H9 (cell line): ENCODE data around the gene ZKSCAN7. TPM values are rescaled to one million over a fixed set of nuclear protein-coding genes. Genes with fewer than 3 reads are reported as not detected.

Source experiments
- DNase-seq: peaks from one replicate; pipeline ENCODE4 v3.0.0-alpha.2; 2017
- H2AFZ ChIP-seq: one replicate; pipeline ENCODE4 v1.6.1; 2013; ENCODE audit warnings: mild to moderate bottlenecking, low read length, control low read depth, moderate library complexity
- H2AK5ac ChIP-seq: 2 replicates; pipeline ENCODE4 v1.6.1; 2013; ENCODE audit warnings: low read length, control low read depth, mixed read lengths; ENCODE audit not compliant: insufficient read length
- H2BK120ac ChIP-seq: one replicate; pipeline ENCODE4 v1.6.1; 2013; ENCODE audit warnings: low read depth, mild to moderate bottlenecking, low read length, control low read depth, inconsistent platforms; ENCODE audit not compliant: poor library complexity, severe bottlenecking
- H2BK12ac ChIP-seq: 2 replicates; pipeline ENCODE4 v1.6.1; 2013; ENCODE audit warnings: low read length, control low read depth, mixed read lengths, low read depth; ENCODE audit not compliant: insufficient read length
- H2BK15ac ChIP-seq: 2 replicates; pipeline ENCODE4 v1.6.1; 2013; ENCODE audit warnings: low read depth, low read length, control low read depth
- H2BK20ac ChIP-seq: one replicate; pipeline ENCODE4 v1.6.1; 2013; ENCODE audit warnings: low read depth, mild to moderate bottlenecking, low read length, control low read depth, inconsistent platforms; ENCODE audit not compliant: poor library complexity, severe bottlenecking
- H2BK5ac ChIP-seq: 2 replicates; pipeline ENCODE4 v1.6.1; 2013; ENCODE audit warnings: low read length, control low read depth, mixed read lengths; ENCODE audit not compliant: insufficient read length
- H3K14ac ChIP-seq: 2 replicates; pipeline ENCODE4 v1.6.1; 2013; ENCODE audit warnings: low read length, control low read depth; ENCODE audit not compliant: insufficient read depth
- H3K18ac ChIP-seq: 2 replicates; pipeline ENCODE4 v1.6.1; 2013; ENCODE audit warnings: low read depth, mild to moderate bottlenecking, mixed read lengths, low read length, control low read depth; ENCODE audit not compliant: insufficient read length
- H3K23ac ChIP-seq: 2 replicates; pipeline ENCODE4 v1.6.1; 2013; ENCODE audit warnings: low read length, control low read depth, mixed read lengths, low read depth; ENCODE audit not compliant: insufficient read length
- H3K23me2 ChIP-seq: 2 replicates; pipeline ENCODE4 v1.6.1; 2013; ENCODE audit warnings: low read depth, mild to moderate bottlenecking, mixed read lengths, low read length, control low read depth; ENCODE audit not compliant: insufficient read length, poor library complexity, severe bottlenecking
- H3K27ac ChIP-seq: 2 replicates; pipeline ENCODE4 v1.5.1; 2013; ENCODE audit warnings: low read length, control low read depth, mixed read lengths, low read depth; ENCODE audit not compliant: insufficient read length
- H3K27me3 ChIP-seq: 2 replicates; pipeline ENCODE4 v1.6.1; 2013; ENCODE audit warnings: low read length, control low read depth, inconsistent platforms; ENCODE audit not compliant: insufficient read depth
- H3K4ac ChIP-seq: 2 replicates; pipeline ENCODE4 v1.6.1; 2013; ENCODE audit warnings: low read depth, mild to moderate bottlenecking, control low read depth, inconsistent platforms, low read length, moderate library complexity
- H3K4me1 ChIP-seq: 2 replicates; pipeline ENCODE4 v1.6.1; 2013; ENCODE audit warnings: low read length, control low read depth, inconsistent platforms; ENCODE audit not compliant: insufficient read depth
- H3K4me2 ChIP-seq: 2 replicates; pipeline ENCODE4 v1.6.1; 2013; ENCODE audit warnings: low read length, control low read depth, mixed read lengths; ENCODE audit not compliant: insufficient read length, insufficient read depth
- H3K56ac ChIP-seq: 2 replicates; pipeline ENCODE4 v1.6.1; 2013; ENCODE audit warnings: low read depth, mild to moderate bottlenecking, mixed read lengths, low read length, control low read depth; ENCODE audit not compliant: insufficient read length
- H3K79me1 ChIP-seq: 2 replicates; pipeline ENCODE4 v1.6.1; 2013; ENCODE audit warnings: low read depth, mild to moderate bottlenecking, moderate library complexity, low read length, control low read depth, inconsistent platforms; ENCODE audit not compliant: insufficient read depth, poor library complexity, severe bottlenecking
- H3K79me2 ChIP-seq: 2 replicates; pipeline ENCODE4 v1.6.1; 2013; ENCODE audit warnings: low read length, control low read depth, inconsistent platforms; ENCODE audit not compliant: insufficient read depth
- H3K9ac ChIP-seq: 2 replicates; pipeline ENCODE4 v1.6.1; 2013; ENCODE audit warnings: low read length, control low read depth, mixed read lengths; ENCODE audit not compliant: insufficient read length; ENCODE audit errors: extremely low read depth
- H3K9me3 ChIP-seq: one replicate; pipeline ENCODE4 v1.6.1; 2013; ENCODE audit warnings: low read depth, low read length, inconsistent platforms; ENCODE audit not compliant: control insufficient read depth
- H3T11ph ChIP-seq: one replicate; pipeline ENCODE4 v1.6.1; 2013; ENCODE audit warnings: mild to moderate bottlenecking, low read length, control low read depth, inconsistent platforms
- H4K20me1 ChIP-seq: one replicate; pipeline ENCODE4 v1.6.1; 2013; ENCODE audit not compliant: control insufficient read depth, insufficient read length, insufficient read depth
- H4K5ac ChIP-seq: 2 replicates; pipeline ENCODE4 v1.6.1; 2013; ENCODE audit warnings: low read depth, mild to moderate bottlenecking, mixed read lengths, low read length, control low read depth; ENCODE audit not compliant: insufficient read length
- H4K8ac ChIP-seq: replicated peaks from 2 replicates; pipeline ENCODE4 v1.6.1; 2013; ENCODE audit warnings: low read length, control low read depth, mixed read lengths, low read depth; ENCODE audit not compliant: insufficient read length
- H4K91ac ChIP-seq: 2 replicates; pipeline ENCODE4 v1.6.1; 2013; ENCODE audit warnings: low read depth, mild to moderate bottlenecking, moderate library complexity, mixed read lengths, low read length, control low read depth; ENCODE audit not compliant: insufficient read length
- H3K27ac Mint-ChIP-seq, 3 experiments: 2 replicates in 2 of 3; 3 replicates in 1 of 3; pipeline ENCODE4 v1.8.0; 2020 to 2021; ENCODE audit warnings: mixed read lengths in 3 of 3, mild to moderate bottlenecking in 1 of 3, moderate library complexity in 1 of 3
- H3K27me3 Mint-ChIP-seq: 2 replicates; pipeline ENCODE4 v1.8.0; 2021; ENCODE audit warnings: low read depth, mild to moderate bottlenecking, moderate library complexity, mixed read lengths
- H3K36me3 Mint-ChIP-seq, 3 experiments: 2 replicates in 2 of 3; 3 replicates in 1 of 3; pipeline ENCODE4 v1.8.0; 2020 to 2021; ENCODE audit warnings: low read depth in 3 of 3, mixed read lengths in 3 of 3; ENCODE audit not compliant: insufficient read depth in 1 of 3
- H3K4me1 Mint-ChIP-seq, 2 experiments: 2 replicates each; pipeline ENCODE4 v1.8.0; 2020; ENCODE audit warnings: mixed read lengths in 2 of 2
- H3K4me3 Mint-ChIP-seq, 2 experiments: 2 replicates in 1 of 2; 3 replicates in 1 of 2; pipeline ENCODE4 v1.8.0; 2020 to 2021; ENCODE audit warnings: mild to moderate bottlenecking in 2 of 2, mixed read lengths in 2 of 2, moderate library complexity in 1 of 2
- H3K9me3 Mint-ChIP-seq, 2 experiments: 2 replicates in 1 of 2; 3 replicates in 1 of 2; pipeline ENCODE4 v1.8.0; 2020; ENCODE audit warnings: mild to moderate bottlenecking in 2 of 2, mixed read lengths in 2 of 2, moderate library complexity in 1 of 2
- CTCF ChIP-seq: fragments of 200-600 bp; sonication (generic); conservative IDR thresholded peaks from 3 replicates; pipeline ENCODE4 v1.8.0; 2021; ENCODE audit warnings: antibody characterized with exemption, mild to moderate bottlenecking
- WGBS: extraction: QIAGEN DNeasy Blood & Tissue Kit; methylation state at CpG from one replicate; pipeline ENCODE4 v1.1.7; 2013; ENCODE audit warnings: missing lambda C conversion rate, low lambda C conversion rate, mixed read lengths; ENCODE audit not compliant: insufficient read length; ENCODE audit errors: extremely low coverage; 5-methylcytosine and 5-hydroxymethylcytosine counted together
- total RNA-seq: library from RNA; stranded (reverse); gene quantifications from 2 replicates; pipeline ENCODE4 v1.2.1, GENCODE V29; 2021

Gene ZKSCAN7
- total RNA-seq, 1 experiment from 2014 or later = 8.7 TPM

- no peak overlapping the region for H4K8ac ChIP-seq
- no peak overlapping the region for H2AFZ ChIP-seq
- H3K27ac Mint-ChIP-seq = peak overlapping the region in 2 of 3 experiments; percentile 12 to 86; a peak in 1 of 7 replicates
- H3K4me1 ChIP-seq = no peaks in the 10 kb centered on the region
- H3K79me1 ChIP-seq = peaks cover 3% of the 10 kb centered on the region
- H2BK12ac ChIP-seq = no peak overlapping the region
- peaks cover 7% of the 10 kb centered on the region; the same call in 1 of the 2 replicates for H3K79me2 ChIP-seq
- no peaks in the 10 kb centered on the region for H4K20me1 ChIP-seq
- H2BK20ac ChIP-seq = no peak overlapping the region
- no peak overlapping the region for H3K9ac ChIP-seq
- no peaks in the 10 kb centered on the region for H3K27me3 ChIP-seq
- DNase-seq = no peak
- no peak overlapping the region for H3K4me3 Mint-ChIP-seq
- no peak overlapping the region for H2BK120ac ChIP-seq
- H3K4me1 Mint-ChIP-seq = peaks cover 23 to 30% of the 10 kb centered on the region in 2 experiments
- no peak overlapping the region for H3K23ac ChIP-seq
- no peak overlapping the region for H2BK15ac ChIP-seq
- H2AK5ac ChIP-seq = no peak overlapping the region
- peaks cover 14 to 45% (median 39%) of the 10 kb centered on the region in 3 experiments for H3K36me3 Mint-ChIP-seq
- H3K56ac ChIP-seq = no peak overlapping the region
- H3K9me3 ChIP-seq = no peaks in the 10 kb centered on the region
- no peak overlapping the region for H4K91ac ChIP-seq
- no CpG with 5 or more reads among the region's 3 CpGs for WGBS
- H4K5ac ChIP-seq = no peak overlapping the region
- no peaks in the 10 kb centered on the region for H3K23me2 ChIP-seq
- H3K4ac ChIP-seq = no peak overlapping the region
- no peak overlapping the region for H3K14ac ChIP-seq
- H3K4me2 ChIP-seq = no peak overlapping the region
- no peak overlapping the region for H3T11ph ChIP-seq
- H3K18ac ChIP-seq = no peak overlapping the region
- H3K9me3 Mint-ChIP-seq = peaks cover 17 to 29% of the 10 kb centered on the region in 2 experiments
- no peak overlapping the region for H2BK5ac ChIP-seq
- TF ChIP-seq CTCF = no peak
- H3K27ac ChIP-seq = no peak overlapping the region
- no peaks in the 10 kb centered on the region for H3K27me3 Mint-ChIP-seq
Observed at GRCh38 chr3:44506556-44506955, 48.4 kb upstream of the ZKSCAN7 start.
